Neural crest cell (in vitro differentiated cells): ENCODE data around the gene TTYH2. TPM values are rescaled to one million over a fixed set of nuclear protein-coding genes. Genes with fewer than 3 reads are reported as not detected.

Experiments
- DNase-seq: peaks from one replicate; pipeline ENCODE4 v3.0.0; 2021; ENCODE audit warnings: low read depth, mixed read lengths, low spot score
- H3K27ac Mint-ChIP-seq: one replicate; pipeline ENCODE4 v1.8.0; 2021; ENCODE audit warnings: mild to moderate bottlenecking, mixed read lengths; ENCODE audit not compliant: unreplicated experiment
- H3K27me3 Mint-ChIP-seq: 2 replicates; pipeline ENCODE4 v1.8.0; 2021; ENCODE audit warnings: low read depth, mild to moderate bottlenecking, mixed read lengths
- H3K36me3 Mint-ChIP-seq: 2 replicates; pipeline ENCODE4 v1.8.0; 2021; ENCODE audit warnings: low read depth, mild to moderate bottlenecking, mixed read lengths
- H3K4me1 Mint-ChIP-seq: 2 replicates; pipeline ENCODE4 v1.8.0; 2021; ENCODE audit warnings: mixed read lengths
- H3K4me3 Mint-ChIP-seq: one replicate; pipeline ENCODE4 v1.8.0; 2021; ENCODE audit warnings: mild to moderate bottlenecking, mixed read lengths
- H3K9me3 Mint-ChIP-seq: 2 replicates; pipeline ENCODE4 v1.8.0; 2021; ENCODE audit warnings: mixed read lengths
- CTCF ChIP-seq: fragments of 200-600 bp; sonication (generic); conservative IDR thresholded peaks from 2 replicates; pipeline ENCODE4 v1.5.0; 2021; ENCODE audit warnings: antibody characterized with exemption, mild to moderate bottlenecking
- total RNA-seq: library from RNA; stranded (reverse); gene quantifications from 2 replicates; pipeline ENCODE4 v1.2.1, GENCODE V29; 2021

TTYH2 gene
- total RNA-seq, 1 donor from 2014 or later: 3.0 TPM

GRCh38 chr17:74227271-74228080 is 14.1 kb downstream of the TTYH2 start:
- H3K27me3 Mint-ChIP-seq: no peaks in the 10 kb centered on the region
- DNase-seq: no peak
- H3K36me3 Mint-ChIP-seq: no peaks in the 10 kb centered on the region
- H3K4me3 Mint-ChIP-seq: no peak overlapping the region
- peaks cover 23% of the 10 kb centered on the region for H3K4me1 Mint-ChIP-seq
- H3K27ac Mint-ChIP-seq: no peak overlapping the region
- no peak for TF ChIP-seq CTCF
- no peaks in the 10 kb centered on the region for H3K9me3 Mint-ChIP-seq

- no peaks in the 10 kb centered on the region for H3K27me3 Mint-ChIP-seq
- TF ChIP-seq CTCF: no peak
- no peak overlapping the region for H3K4me3 Mint-ChIP-seq
- peaks cover 23% of the 10 kb centered on the region for H3K4me1 Mint-ChIP-seq
- no peaks in the 10 kb centered on the region for H3K9me3 Mint-ChIP-seq
- no peaks in the 10 kb centered on the region for H3K36me3 Mint-ChIP-seq
- no peak for DNase-seq
- peak overlapping the region; percentile 12 for H3K27ac Mint-ChIP-seq
Observed at GRCh38 chr17:74228306-74228978, 15.1 kb downstream of the TTYH2 start.

- Mint-ChIP-seq H3K9me3 (no peaks in the 10 kb centered on the region), H3K27ac (no peak overlapping the region), H3K4me3 (no peak overlapping the region), H3K27me3 (no peaks in the 10 kb centered on the region), H3K36me3 (no peaks in the 10 kb centered on the region), H3K4me1 (peaks cover 28% of the 10 kb centered on the region)
- no peak for TF ChIP-seq CTCF
- no peak for DNase-seq
Observed at GRCh38 chr17:74230896-74231295, 17.5 kb downstream of the TTYH2 start.

DNA sequence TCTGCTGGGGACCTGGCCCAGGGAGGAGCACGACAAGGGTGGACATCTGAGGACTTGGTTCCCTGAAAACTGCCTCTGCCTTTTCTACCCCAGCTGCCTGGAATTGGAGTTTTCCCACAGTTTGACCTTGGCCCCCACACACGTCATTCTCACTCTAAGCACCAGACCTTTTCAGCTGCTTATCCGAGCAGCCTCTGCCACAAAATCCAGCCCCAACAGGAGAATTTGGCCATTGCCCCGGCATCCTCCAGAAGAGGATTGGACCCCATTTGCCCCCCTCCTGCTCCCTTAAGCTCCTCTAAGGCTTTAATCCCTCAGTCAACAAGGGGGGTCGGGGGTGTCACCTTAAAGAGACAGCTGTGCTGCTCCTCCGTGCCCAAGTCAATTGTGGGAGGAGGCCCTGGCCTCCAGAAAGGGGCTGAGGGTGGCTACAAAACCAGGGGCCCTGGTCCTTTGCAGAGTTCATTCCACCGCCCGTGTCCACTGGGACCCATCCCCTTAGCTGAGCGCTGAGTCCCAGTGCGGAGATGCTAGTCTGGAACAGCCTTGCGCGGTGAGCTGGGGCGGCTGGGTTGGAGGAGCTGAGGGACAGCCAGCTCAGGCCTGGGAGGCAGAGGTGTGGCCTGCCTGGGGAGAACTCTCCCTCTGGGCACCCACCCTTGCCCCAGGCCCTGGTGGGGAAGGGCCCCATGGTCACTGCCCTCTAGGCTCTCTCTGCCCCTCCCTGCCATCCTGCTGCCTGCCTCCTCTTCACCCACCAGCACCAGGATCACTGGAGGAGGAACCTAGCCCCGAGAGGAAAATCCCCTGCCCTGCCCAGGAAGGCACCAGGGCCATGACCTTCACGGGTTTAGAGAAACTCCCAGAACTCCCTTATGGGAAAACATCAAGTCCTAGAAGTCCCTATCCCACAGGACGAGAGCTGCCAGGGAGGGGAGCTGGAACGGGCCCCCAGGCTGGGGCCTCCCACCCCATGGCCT is 18.8 kb downstream of the TTYH2 start:
- Mint-ChIP-seq H3K4me1 (peaks cover 25% of the 10 kb centered on the region), H3K9me3 (no peaks in the 10 kb centered on the region), H3K36me3 (no peaks in the 10 kb centered on the region), H3K27me3 (no peaks in the 10 kb centered on the region), H3K27ac (no peak overlapping the region), H3K4me3 (no peak overlapping the region)
- no peak for DNase-seq
- TF ChIP-seq CTCF: no peak

- Mint-ChIP-seq H3K27me3 (no peaks in the 10 kb centered on the region), H3K4me1 (peaks cover 16% of the 10 kb centered on the region), H3K4me3 (no peak overlapping the region), H3K27ac (no peak overlapping the region), H3K9me3 (no peaks in the 10 kb centered on the region), H3K36me3 (no peaks in the 10 kb centered on the region)
- TF ChIP-seq CTCF: no peak
- no peak for DNase-seq
Observed at GRCh38 chr17:74233937-74234336, 20.6 kb downstream of the TTYH2 start.
